ENCODE measurements around the gene CABCOCO1. TPM values are rescaled to one million over a fixed set of nuclear protein-coding genes. Genes with fewer than 3 reads are reported as not detected.

CABCOCO1 gene
- total and polyA plus RNA-seq, 9 of the 15 experiments (the other 6 are each of a cell fraction or from before 2014, with no cell fraction given): 0.04 TPM; not detected in 8

GRCh38 chr10:61757525-61758397, 95.0 kb downstream of the CABCOCO1 start (continued):
- peak; percentile 50; the same call in 1 of the 2 replicates for TF ChIP-seq GTF2A2 (tag; IDR thresholded peaks at IDR 0.05)
- TF ChIP-seq SMARCE1 (IDR thresholded peaks at IDR 0.05): peak; percentile 69
- TF ChIP-seq, protein P1, sequence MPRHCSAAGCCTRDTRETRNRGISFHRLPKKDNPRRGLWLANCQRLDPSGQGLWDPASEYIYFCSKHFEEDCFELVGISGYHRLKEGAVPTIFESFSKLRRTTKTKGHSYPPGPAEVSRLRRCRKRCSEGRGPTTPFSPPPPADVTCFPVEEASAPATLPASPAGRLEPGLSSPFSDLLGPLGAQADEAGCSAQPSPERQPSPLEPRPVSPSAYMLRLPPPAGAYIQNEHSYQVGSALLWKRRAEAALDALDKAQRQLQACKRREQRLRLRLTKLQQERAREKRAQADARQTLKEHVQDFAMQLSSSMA (CRISPR knock-in tag; IDR thresholded peaks at IDR 0.05): no peak
- TF ChIP-seq HDAC2 (IDR thresholded peaks at IDR 0.05): 0 out of 2 replicates have a peak, but pooled peaks have one; percentile 48
- TF ChIP-seq EHMT2 (IDR thresholded peaks at IDR 0.05): 0 out of 2 replicates have a peak, but pooled peaks have one; percentile 43
- no peak for TF ChIP-seq ZFP30 (CRISPR knock-in tag; IDR thresholded peaks at IDR 0.05; ENCODE audit: borderline replicate concordance)
- TF ChIP-seq ELF2 (CRISPR knock-in tag; IDR thresholded peaks at IDR 0.05): peak; percentile 72; the same call in 1 of the 2 replicates
- 0 out of 2 replicates have a peak, but pooled peaks have one; percentile 26 for TF ChIP-seq ETV5 (CRISPR knock-in tag; IDR thresholded peaks at IDR 0.05; ENCODE audit: low read depth)
- TF ChIP-seq SMC3 (conservative IDR thresholded peaks at IDR 0.05; ENCODE audit: insufficient read depth, low read depth, low read length): no peak
- peak; percentile 60 to 91; a peak in 3 of 4 replicates for TF ChIP-seq FOXA3 (CRISPR knock-in tag; conservative IDR thresholded peaks at IDR 0.05 in 1 of 2, IDR thresholded peaks at IDR 0.05 in 1 of 2)
- no peak for TF ChIP-seq ZBTB9 (CRISPR knock-in tag; IDR thresholded peaks at IDR 0.05)
- TF ChIP-seq ZNF589 (CRISPR knock-in tag; IDR thresholded peaks at IDR 0.05; ENCODE audit: low read depth): peak; percentile 77; the same call in 1 of the 2 replicates
- no peak for TF ChIP-seq PURB (CRISPR knock-in tag; IDR thresholded peaks at IDR 0.05; ENCODE audit: low read depth)
- 0 out of 2 replicates have a peak, but pooled peaks have one; percentile 17 for TF ChIP-seq FOXM1 (IDR thresholded peaks at IDR 0.05; ENCODE audit: low read depth)
- TF ChIP-seq FOXM1 (CRISPR knock-in tag; IDR thresholded peaks at IDR 0.05; ENCODE audit: low read depth): no peak
- 0 out of 4 replicates have a peak, but pooled peaks of 1 of the 2 experiments have one; percentile 58 for TF ChIP-seq ZNF318 (IDR thresholded peaks at IDR 0.05; ENCODE audit: borderline replicate concordance in 1 of 2, low read depth in 1 of 2)
- no peak for TF ChIP-seq PHB2 (IDR thresholded peaks at IDR 0.05; ENCODE audit: low read depth)

Measured in K562 (cell line).